HG02840 (cell line): ENCODE results near the gene STT3B.

Source experiments
- ATAC-seq: cut with Tn5 transposase; IDR thresholded peaks from one replicate; pipeline ENCODE4 v1.9.1; 2021; ENCODE audit warnings: mild to moderate bottlenecking, moderate library complexity, moderate number of reproducible peaks; ENCODE audit not compliant: unreplicated experiment, low FRiP score

The STT3B gene

GRCh38 chr3:31546162-31546561, 13.4 kb downstream of the STT3B start:
- no peak for ATAC-seq

- ATAC-seq: no peak
Measured at GRCh38 chr3:31546725-31547124, 14.0 kb downstream of the STT3B start.

- ATAC-seq: no peak
Measured at GRCh38 chr3:31550452-31551251, 17.9 kb downstream of the STT3B start.

- ATAC-seq: no peak
Measured at GRCh38 chr3:31551646-31552045, 18.9 kb downstream of the STT3B start.

- no peak for ATAC-seq
Measured at GRCh38 chr3:31552103-31552502, 19.4 kb downstream of the STT3B start.

GRCh38 chr3:31553258-31553657, 20.5 kb downstream of the STT3B start:
- ATAC-seq: no peak

GRCh38 chr3:31555204-31555603, 22.5 kb downstream of the STT3B start:
- ATAC-seq: no peak

- ATAC-seq: no peak
Measured at GRCh38 chr3:31559872-31560534, 27.3 kb downstream of the STT3B start.

GRCh38 chr3:31561891-31562290, 29.2 kb downstream of the STT3B start:
- no peak for ATAC-seq

- ATAC-seq: no peak
Measured at GRCh38 chr3:31562525-31562924, 29.8 kb downstream of the STT3B start.

- ATAC-seq: no peak
Measured at GRCh38 chr3:31565288-31565687, 32.6 kb downstream of the STT3B start.

GRCh38 chr3:31567036-31567435, 34.3 kb downstream of the STT3B start:
- ATAC-seq: no peak

- no peak for ATAC-seq
Measured at GRCh38 chr3:31568649-31569048, 35.9 kb downstream of the STT3B start.

GRCh38 chr3:31571325-31571724, 38.6 kb downstream of the STT3B start:
- no peak for ATAC-seq

GRCh38 chr3:31572236-31573004, 39.7 kb downstream of the STT3B start:
- no peak for ATAC-seq

- no peak for ATAC-seq
Measured at GRCh38 chr3:31573036-31573779, 40.5 kb downstream of the STT3B start.

GRCh38 chr3:31575448-31575847, 42.7 kb downstream of the STT3B start:
- no peak for ATAC-seq

- no peak for ATAC-seq
Measured at GRCh38 chr3:31576521-31576920, 43.8 kb downstream of the STT3B start.

- no peak for ATAC-seq
Measured at GRCh38 chr3:31577232-31577631, 44.5 kb downstream of the STT3B start.

- ATAC-seq: no peak
Measured at GRCh38 chr3:31579828-31580227, 47.1 kb downstream of the STT3B start.

GRCh38 chr3:31580645-31581044, 47.9 kb downstream of the STT3B start:
- ATAC-seq: no peak
